Measurements from ENCODE around the gene GMFB.

The GMFB gene

GRCh38 chr14:54425537-54426274 is 63.1 kb downstream of the GMFB start:
- DNase-seq (ENCODE audit: low read depth), result no peak

DNA sequence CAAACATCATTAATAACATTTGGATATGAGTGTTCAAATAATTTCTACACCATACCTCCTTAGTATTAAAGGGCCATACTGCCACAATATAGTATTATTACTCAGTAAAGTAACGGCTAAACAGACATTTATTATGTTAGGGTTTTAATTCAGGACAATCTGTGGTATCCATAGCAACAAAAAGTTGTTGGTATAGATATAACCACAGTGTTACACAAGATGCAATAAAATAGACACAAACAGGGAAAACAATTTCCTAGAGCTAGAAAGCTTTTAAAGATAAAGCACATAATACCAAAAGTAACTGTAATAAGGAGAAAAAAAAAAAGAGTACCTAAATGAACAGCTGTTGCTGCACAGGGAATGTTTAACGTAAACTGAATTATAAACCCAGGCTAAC is 63.7 kb downstream of the GMFB start:
- no peak for DNase-seq (ENCODE audit: low read depth)

Measured in non-pigmented ciliary epithelial cell (primary cell).